ACC112 (cell line): Measurements from ENCODE around the gene RIC1.
"Not testable (repeated sequence)": the region's sequence is repeated elsewhere in the genome, so short reads cannot be mapped to it uniquely, and the experiment has no call there.

ENCODE experiments used
- H2AFZ ChIP-seq: fragments of 200-600 bp; sonication (generic); one replicate; pipeline ENCODE4 v1.6.0; 2017; ENCODE audit warnings: antibody characterized with exemption, low read length; ENCODE audit not compliant: unreplicated experiment
- H3K27ac ChIP-seq: fragments of 200-600 bp; sonication (generic); 2 replicates; pipeline ENCODE4 v1.5.1; 2014; ENCODE audit warnings: low read depth, mild to moderate bottlenecking, antibody characterized with exemption, low read length, moderate library complexity
- H3K27me3 ChIP-seq: fragments of 200-600 bp; sonication (generic); 2 replicates; pipeline ENCODE4 v1.6.1; 2014; ENCODE audit warnings: mild to moderate bottlenecking, antibody characterized with exemption, low read length, moderate library complexity, mixed read lengths; ENCODE audit not compliant: insufficient read depth
- H3K36me3 ChIP-seq: fragments of 200-600 bp; sonication (generic); 2 replicates; pipeline ENCODE4 v1.6.1; 2016; ENCODE audit warnings: mild to moderate bottlenecking, antibody characterized with exemption, low read length, moderate library complexity, mixed read lengths; ENCODE audit not compliant: insufficient read depth
- H3K4me1 ChIP-seq: fragments of 200-600 bp; sonication (generic); one replicate; pipeline ENCODE4 v1.6.1; 2016; ENCODE audit warnings: low read length, mixed read lengths; ENCODE audit not compliant: insufficient read depth, unreplicated experiment, control insufficient read depth
- H3K4me3 ChIP-seq: fragments of 200-600 bp; sonication (generic); 2 replicates; pipeline ENCODE4 v1.5.1; 2014; ENCODE audit warnings: mild to moderate bottlenecking, low read depth, low read length
- H3K79me2 ChIP-seq: fragments of 200-600 bp; sonication (generic); one replicate; pipeline ENCODE4 v1.6.0; 2016; ENCODE audit warnings: low read length; ENCODE audit not compliant: control insufficient read depth, unreplicated experiment, insufficient read depth

Gene RIC1

DNA sequence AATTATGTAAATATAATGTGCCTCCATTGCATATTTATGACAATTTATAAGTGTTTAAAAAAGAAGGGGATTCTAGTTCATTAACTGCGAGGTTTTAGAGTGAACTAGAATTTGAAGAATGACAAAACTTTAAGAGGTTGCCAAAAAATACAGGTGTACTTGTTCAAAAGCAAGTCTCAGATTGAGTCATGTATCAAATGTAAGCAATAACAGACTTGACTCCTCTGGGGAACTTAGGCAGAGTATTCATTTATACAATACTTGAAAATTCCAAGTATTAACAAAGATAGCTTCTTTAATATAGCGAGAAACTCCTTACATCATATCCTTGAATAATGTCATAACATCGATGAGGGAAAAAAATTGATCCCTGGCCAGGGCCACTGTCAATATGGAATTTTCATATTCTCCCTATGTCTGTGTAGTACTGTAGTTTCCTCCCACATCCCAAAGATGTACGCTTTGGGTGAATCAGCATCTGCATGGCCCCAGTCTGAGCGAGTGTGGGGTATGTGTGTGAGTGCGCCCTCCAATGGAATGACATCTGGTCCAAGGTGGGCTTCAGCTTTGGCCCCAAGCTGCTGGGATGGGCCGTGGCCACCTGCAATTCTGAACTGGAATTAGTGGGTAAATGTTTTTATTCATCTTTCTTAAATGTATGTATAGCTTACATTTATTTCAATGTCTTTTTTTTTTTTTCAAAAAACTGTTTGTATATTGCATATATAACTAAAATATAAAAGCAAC, 70.1 kb downstream of the RIC1 start:
- Histone ChIP-seq H3K27ac (no peak overlapping the region), H3K4me3 (no peak overlapping the region), H3K4me1 (peaks cover 13% of the 10 kb centered on the region), H3K36me3 (no peaks in the 10 kb centered on the region; the same call in 1 of the 2 replicates), H3K79me2 (peaks cover 5% of the 10 kb centered on the region), H2AFZ (no peak overlapping the region), H3K27me3 (no peaks in the 10 kb centered on the region)

DNA sequence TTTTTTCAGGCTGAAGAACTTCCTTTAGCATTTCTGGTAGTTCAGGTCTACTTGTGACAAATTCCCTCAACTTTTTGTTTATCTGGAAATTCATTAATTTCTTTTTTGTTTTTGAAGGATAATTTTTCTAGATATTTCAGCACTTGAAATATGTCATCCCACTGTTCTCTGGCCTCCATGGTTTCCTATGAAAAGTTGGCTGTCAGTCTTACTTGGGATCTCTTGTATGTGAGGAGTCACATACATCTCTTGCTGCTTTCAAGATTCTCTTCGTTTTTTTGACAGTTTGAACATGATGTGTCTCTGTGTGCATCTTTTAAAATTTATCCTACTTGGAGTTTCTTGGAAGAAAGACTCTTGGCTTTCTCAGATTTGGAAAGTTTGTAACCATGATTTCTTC, 79.5 kb downstream of the RIC1 start:
- Histone ChIP-seq H3K27ac (no peak overlapping the region), H3K79me2 (peaks cover 9% of the 10 kb centered on the region), H3K36me3 (peaks cover 33% of the 10 kb centered on the region), H3K4me1 (no peaks in the 10 kb centered on the region), H2AFZ (no peak overlapping the region), H3K4me3 (no peak overlapping the region), H3K27me3 (no peaks in the 10 kb centered on the region)

DNA sequence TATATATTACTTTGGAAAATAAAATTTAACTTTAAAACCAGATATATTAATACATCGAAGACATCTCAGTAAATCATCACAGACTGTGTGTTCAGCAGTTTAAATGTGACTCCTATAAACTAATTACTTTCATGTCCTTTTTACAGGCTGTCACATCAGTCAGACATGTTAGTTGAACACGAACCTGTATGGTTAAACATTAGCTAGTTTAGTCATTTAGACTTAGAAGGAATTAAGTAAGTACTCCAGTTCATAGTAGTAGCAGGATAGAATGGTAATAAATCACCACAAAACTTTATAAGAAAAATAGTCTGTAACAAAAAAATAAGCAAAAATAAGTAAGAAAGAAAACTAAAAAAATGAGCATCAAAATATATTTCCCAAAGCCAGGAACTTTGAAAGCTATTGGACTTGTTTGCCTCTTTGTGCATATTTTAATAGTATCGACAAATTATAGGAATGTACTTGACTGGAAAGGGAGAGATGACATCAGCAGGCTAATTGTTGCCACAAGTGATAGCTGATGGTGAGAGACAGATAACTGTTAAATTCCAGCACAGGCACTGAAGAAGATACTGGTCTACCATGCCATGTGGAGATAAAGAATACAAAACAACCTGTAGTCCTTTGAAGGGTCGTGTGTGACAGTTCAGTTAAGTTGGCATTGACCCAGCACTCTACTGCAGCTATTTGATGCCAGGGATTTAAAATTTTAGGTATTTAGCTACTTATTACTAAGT, 83.9 kb downstream of the RIC1 start:
- Histone ChIP-seq H3K79me2 (peaks cover 8% of the 10 kb centered on the region), H3K36me3 (peaks cover 45% of the 10 kb centered on the region), H3K27me3 (no peaks in the 10 kb centered on the region), H3K27ac (no peak overlapping the region), H3K4me3 (no peak overlapping the region), H3K4me1 (peaks cover 10% of the 10 kb centered on the region), H2AFZ (no peak overlapping the region)

DNA sequence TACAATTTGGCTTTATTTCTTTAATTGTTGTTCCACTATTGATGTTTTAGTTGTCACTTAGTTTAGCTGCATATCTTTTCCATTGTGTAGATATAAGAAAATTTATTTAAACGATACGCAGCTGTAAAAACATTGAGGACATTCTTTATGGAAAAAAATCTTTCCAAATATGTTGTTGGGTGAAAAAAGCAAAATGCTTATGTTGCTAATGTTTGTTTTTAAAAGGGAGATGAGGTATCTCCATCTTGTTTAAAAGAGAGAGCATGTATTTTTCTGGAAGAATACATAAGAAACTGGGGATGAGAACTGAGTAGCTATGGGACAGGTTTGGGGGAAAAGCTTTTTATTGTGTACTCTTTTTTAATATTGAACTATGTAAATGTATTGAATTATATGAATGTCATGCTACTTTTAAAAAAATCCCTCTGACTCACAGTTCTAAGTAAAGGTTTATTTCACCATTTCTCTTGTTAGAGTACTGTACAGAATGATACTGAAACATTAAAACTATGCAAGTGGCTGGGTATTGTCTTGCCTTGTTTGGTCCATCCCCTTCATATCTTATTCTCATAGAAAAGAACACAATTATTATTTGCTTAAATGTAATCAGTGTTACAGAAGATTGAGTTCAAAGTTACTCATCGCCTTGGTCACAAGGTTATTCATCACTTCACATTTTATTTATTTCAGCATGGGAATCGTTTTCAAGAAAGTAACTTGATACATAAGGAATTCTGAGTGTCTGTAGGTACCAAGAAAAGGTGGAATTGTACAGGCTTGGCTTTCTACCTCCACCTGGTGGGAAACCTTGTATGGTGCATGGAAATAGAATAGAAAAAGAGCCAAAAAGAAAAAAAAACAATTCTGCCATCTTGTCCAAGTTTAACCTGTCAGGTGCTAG, 85.8 kb downstream of the RIC1 start:
- H3K4me1 ChIP-seq = peaks cover 21% of the 10 kb centered on the region
- peaks cover 29% of the 10 kb centered on the region for H3K36me3 ChIP-seq
- H3K4me3 ChIP-seq = no peak overlapping the region
- H3K79me2 ChIP-seq = no peaks in the 10 kb centered on the region
- peak overlapping the region; percentile 7; the same call in 1 of the 2 replicates for H3K27ac ChIP-seq
- no peaks in the 10 kb centered on the region for H3K27me3 ChIP-seq
- H2AFZ ChIP-seq = no peak overlapping the region

DNA sequence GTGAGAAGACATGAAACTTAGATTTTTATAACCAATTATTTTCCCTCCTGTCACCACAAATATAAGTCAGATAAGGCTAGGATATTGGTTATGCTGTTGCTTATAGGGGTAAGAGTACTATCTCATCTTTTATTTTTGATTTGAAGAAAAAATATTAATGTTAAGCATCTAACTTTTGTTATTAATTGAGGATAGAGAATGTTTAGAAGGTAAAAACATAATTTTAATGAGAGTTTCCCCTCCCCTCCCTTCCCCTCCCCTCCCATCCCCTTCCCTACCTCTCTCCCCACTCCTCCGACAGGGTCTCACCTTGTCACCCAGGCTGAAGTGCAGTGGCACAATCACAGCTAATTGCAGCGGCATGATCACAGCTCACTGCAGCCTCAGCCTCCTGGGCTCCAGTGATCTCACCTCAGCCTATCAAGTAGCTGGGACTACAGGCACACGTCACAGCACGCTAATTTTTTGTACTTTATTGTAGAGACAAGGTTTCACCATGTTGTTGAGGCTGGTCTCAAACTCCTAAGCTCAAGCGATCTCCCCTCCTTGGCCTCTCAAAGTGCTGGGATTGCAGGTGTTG, 86.7 kb downstream of the RIC1 start:
- Histone ChIP-seq H3K36me3 (peaks cover 26% of the 10 kb centered on the region), H3K27me3 (no peaks in the 10 kb centered on the region), H3K27ac (0 out of 2 replicates have a peak overlapping the region, but pooled peaks have one; percentile 7), H3K4me3 (no peak overlapping the region), H3K4me1 (peaks cover 26% of the 10 kb centered on the region), H2AFZ (no peak overlapping the region), H3K79me2 (no peaks in the 10 kb centered on the region)

DNA sequence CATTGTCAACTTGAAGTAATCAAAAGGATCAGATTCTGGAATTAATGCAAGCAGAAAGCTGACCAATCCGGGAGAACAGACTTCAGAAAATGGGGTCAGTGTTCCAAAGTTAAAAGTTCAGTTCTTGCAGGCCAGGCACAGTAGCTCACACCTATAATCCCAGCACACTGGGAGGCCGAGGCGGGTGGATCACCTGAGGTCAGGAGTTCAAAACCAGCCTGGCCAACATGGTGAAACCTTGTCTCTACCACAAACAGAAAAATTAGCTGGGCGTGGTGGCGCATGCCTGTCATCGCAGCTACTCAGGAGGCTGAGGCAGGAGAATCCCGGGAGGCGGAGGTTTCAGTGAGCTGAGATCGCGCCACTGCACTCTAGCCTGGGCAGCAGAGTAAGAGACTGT, 88.5 kb downstream of the RIC1 start:
- peaks cover 26% of the 10 kb centered on the region for H3K4me1 ChIP-seq
- H3K27me3 ChIP-seq, H3K79me2 ChIP-seq, H2AFZ ChIP-seq, H3K27ac ChIP-seq, H3K4me3 ChIP-seq: not testable (repeated sequence)
- peaks cover 27% of the 10 kb centered on the region for H3K36me3 ChIP-seq

DNA sequence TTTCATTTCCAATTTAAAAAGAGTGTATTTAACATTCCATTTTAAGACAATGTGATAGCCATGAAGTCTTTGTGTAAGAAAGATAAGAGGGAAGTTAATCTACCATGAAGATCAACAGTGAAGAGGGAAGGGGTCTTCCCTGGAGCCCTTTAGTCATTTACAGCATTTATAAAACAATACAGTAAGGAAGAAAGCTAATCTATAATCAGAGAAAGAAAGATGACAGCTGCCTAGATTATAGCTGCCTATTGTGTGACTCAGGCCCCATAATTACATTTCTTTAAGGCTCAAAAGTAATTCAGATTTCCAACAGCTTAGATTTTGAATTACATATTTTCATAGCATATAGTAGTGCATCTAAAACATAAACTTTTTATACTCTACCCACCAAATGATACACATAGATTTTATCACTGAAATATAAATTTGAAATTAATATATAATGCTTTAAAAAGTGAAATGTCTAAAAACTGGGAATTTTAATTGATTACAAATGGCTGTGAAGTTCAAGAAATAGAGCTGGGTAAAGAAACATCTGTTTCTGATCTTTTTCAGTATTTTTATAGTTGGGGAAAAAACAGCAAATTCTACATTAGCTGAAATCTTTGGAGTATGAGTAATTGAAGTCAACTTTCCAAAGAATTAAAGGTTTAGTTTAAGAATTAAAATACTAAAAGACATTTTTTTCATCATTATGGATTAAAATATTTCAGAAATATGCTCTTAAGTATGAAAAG, 89.6 kb downstream of the RIC1 start:
- peak overlapping the region; percentile 9; the same call in 1 of the 2 replicates for H3K27ac ChIP-seq
- no peaks in the 10 kb centered on the region for H3K27me3 ChIP-seq
- peaks cover 26% of the 10 kb centered on the region for H3K4me1 ChIP-seq
- peaks cover 31% of the 10 kb centered on the region for H3K36me3 ChIP-seq
- no peak overlapping the region for H3K4me3 ChIP-seq
- no peak overlapping the region for H2AFZ ChIP-seq
- H3K79me2 ChIP-seq = no peaks in the 10 kb centered on the region

DNA sequence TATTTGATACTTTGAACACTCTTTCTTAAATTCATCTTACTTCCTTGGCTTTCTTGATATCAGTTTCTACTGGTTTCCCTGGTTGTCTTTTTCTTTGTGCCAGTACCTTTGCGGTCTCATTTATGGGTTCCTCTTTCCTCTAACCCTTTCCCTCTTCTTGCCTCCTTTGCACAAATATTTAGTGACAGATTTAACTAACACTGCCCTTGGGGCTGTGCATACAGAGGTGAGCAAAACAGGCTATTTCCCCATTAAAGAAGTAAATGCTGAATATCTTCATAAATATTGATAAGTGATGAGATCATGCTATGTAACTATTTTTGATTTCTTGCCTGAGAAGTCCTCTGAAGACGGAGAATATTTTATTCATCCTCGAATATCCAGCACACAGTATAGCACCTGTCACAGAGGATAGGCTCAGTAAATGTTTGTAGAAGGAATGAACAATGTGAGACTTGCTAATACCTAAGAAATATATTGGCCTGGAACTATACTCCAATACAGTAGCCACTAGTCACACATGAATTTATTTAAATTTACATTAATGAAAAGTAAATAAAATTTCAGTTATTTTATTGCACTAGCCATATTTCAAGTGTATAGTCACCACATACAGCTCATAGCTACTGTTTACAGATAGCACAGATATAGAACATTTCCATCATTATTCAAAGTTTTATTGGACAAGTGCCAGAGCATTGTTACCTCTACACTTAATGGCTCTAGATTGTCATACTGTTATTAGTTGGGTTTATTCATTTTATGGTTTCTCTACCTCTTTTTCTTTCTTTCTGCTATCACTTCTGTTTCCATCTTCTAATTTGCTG, 90.4 kb downstream of the RIC1 start:
- peaks cover 31% of the 10 kb centered on the region for H3K36me3 ChIP-seq
- H3K27ac ChIP-seq = no peak overlapping the region
- H3K4me3 ChIP-seq = no peak overlapping the region
- no peaks in the 10 kb centered on the region for H3K79me2 ChIP-seq
- H3K27me3 ChIP-seq = no peaks in the 10 kb centered on the region
- peaks cover 26% of the 10 kb centered on the region for H3K4me1 ChIP-seq
- no peak overlapping the region for H2AFZ ChIP-seq

DNA sequence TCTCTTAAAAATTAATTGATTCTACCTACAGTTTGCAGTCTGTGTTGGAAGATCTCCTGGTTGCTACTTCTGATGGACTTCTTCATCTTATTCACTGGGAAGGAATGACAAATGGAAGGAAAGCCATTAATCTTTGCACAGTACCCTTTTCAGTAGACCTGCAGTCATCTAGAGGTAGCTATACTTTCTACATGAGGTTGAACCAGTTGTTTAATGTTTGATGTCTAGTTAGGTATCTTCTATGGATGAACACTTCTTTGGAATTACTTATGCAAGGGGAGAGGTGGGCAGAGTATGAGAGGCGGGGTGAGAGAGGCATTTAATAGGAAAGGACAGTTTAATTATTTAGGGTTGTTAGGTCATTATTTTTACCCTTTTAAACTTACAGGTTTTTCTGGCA, 91.2 kb downstream of the RIC1 start:
- Histone ChIP-seq H3K27ac (no peak overlapping the region), H3K4me1 (peaks cover 17% of the 10 kb centered on the region), H3K79me2 (no peaks in the 10 kb centered on the region), H3K36me3 (peaks cover 31% of the 10 kb centered on the region), H3K4me3 (no peak overlapping the region), H2AFZ (no peak overlapping the region), H3K27me3 (no peaks in the 10 kb centered on the region)
